Breast epithelium (tissue), 3 donors: ENCODE measurements around the gene RNF167.

Experiments used
- POLR2A ChIP-seq: fragments of 450-650 bp; IDR thresholded peaks from one replicate; pipeline ENCODE4 v1.6.1; 2016; ENCODE audit warnings: antibody characterized with exemption, mild to moderate bottlenecking, moderate library complexity
- TF ChIP-seq, protein P1 (sequence below), 3 donors: fragments of 450-650 bp; IDR thresholded peaks; one replicate each; pipeline ENCODE4 v1.5.1; 2016 to 2017; ENCODE audit warnings: antibody characterized with exemption in 3 of 3, mild to moderate bottlenecking in 3 of 3, moderate library complexity in 3 of 3

DNA sequence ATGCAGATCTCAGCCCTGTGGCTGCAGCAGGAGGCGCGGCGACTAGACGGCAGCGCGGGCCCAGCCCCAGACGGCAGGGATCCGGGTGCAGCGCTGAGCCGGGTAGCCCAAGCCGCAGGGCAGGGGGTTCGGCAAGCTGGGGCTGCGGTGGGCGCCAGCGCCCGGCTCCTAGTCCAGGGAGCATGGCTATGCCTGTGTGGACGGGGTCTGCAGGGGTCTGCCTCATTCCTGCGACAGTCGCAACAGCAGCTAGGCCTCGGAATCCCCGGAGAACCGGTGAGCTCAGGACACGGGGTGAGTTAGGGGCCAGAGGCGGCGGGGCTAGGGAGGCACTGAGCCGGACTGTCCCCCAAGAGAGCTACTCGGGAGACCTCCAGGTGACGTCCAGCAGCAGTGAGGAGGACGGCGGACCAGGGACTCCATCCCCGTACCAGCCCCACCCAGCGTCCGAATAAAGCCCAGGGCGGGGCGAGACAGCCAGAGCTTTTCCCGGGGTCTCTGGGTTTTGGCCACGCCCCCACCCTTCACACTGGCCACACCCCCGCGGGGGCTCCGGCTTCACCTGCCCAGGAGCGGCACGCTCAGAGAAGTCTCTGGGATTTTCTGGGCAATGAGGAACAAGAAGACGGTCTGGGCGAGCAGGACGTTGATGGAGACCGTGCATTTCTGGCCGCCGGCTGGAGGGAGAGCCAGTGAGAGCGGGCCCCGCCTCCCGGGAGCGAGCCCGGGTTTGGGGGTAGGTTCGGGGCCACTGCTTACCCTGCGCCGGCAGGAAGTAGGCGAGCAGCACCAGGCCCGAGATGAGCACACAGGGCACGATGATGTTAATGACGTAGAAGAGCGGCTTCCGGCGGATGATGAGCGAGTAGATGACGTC lies 39.6 kb upstream of the RNF167 start:
- TF ChIP-seq POLR2A, result no peak
- TF ChIP-seq, protein P1, sequence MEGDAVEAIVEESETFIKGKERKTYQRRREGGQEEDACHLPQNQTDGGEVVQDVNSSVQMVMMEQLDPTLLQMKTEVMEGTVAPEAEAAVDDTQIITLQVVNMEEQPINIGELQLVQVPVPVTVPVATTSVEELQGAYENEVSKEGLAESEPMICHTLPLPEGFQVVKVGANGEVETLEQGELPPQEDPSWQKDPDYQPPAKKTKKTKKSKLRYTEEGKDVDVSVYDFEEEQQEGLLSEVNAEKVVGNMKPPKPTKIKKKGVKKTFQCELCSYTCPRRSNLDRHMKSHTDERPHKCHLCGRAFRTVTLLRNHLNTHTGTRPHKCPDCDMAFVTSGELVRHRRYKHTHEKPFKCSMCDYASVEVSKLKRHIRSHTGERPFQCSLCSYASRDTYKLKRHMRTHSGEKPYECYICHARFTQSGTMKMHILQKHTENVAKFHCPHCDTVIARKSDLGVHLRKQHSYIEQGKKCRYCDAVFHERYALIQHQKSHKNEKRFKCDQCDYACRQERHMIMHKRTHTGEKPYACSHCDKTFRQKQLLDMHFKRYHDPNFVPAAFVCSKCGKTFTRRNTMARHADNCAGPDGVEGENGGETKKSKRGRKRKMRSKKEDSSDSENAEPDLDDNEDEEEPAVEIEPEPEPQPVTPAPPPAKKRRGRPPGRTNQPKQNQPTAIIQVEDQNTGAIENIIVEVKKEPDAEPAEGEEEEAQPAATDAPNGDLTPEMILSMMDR (IDR thresholded peaks at IDR 0.05), result no peak
